Epithelial cell of esophagus (primary cell): ENCODE measurements around the gene RNU6-8.

Experiments
- DNase-seq: peaks from one replicate; pipeline ENCODE4 v3.0.0; 2010; ENCODE audit warnings: low read depth
- H3K4me3 ChIP-seq: 2 replicates; pipeline ENCODE4 v1.5.1; 2011; ENCODE audit warnings: mild to moderate bottlenecking, low read length, control low read depth
- TF ChIP-seq, protein P1 (sequence below): IDR thresholded peaks from 2 replicates; pipeline ENCODE4 v1.5.1; 2011; ENCODE audit warnings: low read depth, mild to moderate bottlenecking, low read length, control low read depth, inconsistent platforms; ENCODE audit not compliant: insufficient read depth; ENCODE audit errors: missing control alignments

Gene RNU6-8

DNA sequence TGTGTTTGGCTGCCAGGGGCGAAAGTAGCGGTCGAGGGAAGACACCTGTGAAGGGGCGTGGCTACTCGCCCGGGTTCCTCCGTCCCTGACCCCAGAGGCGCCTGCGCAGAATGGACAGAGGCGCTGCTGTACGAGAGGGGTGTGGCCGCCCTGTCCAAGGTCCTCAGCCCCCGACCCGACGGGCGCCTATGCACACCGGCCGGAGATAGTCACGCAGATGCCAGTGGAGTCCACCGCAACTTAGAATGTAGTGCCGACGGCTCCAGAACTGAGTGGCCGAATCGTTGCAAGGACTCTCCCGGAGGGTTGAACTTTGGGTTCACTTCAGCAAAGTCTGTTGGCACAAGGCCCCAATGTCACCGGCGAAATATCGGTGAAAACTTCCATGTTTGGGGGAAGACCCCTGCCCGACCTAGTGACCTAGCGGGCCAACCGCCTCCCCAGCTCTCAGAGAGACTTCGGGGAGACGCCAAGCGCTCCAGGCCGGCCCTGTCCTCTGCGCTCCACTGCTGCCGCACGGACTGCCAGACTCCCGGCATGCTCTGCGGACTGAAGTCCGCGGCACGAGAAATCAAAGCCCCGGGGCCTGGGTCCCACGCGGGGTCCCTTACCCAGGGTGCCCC, 1.8 kb downstream of the RNU6-8 start:
- peak overlapping the region; percentile 65 for H3K4me3 ChIP-seq
- peak; percentile 68 for DNase-seq
- TF ChIP-seq, protein P1, sequence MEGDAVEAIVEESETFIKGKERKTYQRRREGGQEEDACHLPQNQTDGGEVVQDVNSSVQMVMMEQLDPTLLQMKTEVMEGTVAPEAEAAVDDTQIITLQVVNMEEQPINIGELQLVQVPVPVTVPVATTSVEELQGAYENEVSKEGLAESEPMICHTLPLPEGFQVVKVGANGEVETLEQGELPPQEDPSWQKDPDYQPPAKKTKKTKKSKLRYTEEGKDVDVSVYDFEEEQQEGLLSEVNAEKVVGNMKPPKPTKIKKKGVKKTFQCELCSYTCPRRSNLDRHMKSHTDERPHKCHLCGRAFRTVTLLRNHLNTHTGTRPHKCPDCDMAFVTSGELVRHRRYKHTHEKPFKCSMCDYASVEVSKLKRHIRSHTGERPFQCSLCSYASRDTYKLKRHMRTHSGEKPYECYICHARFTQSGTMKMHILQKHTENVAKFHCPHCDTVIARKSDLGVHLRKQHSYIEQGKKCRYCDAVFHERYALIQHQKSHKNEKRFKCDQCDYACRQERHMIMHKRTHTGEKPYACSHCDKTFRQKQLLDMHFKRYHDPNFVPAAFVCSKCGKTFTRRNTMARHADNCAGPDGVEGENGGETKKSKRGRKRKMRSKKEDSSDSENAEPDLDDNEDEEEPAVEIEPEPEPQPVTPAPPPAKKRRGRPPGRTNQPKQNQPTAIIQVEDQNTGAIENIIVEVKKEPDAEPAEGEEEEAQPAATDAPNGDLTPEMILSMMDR = no peak

DNA sequence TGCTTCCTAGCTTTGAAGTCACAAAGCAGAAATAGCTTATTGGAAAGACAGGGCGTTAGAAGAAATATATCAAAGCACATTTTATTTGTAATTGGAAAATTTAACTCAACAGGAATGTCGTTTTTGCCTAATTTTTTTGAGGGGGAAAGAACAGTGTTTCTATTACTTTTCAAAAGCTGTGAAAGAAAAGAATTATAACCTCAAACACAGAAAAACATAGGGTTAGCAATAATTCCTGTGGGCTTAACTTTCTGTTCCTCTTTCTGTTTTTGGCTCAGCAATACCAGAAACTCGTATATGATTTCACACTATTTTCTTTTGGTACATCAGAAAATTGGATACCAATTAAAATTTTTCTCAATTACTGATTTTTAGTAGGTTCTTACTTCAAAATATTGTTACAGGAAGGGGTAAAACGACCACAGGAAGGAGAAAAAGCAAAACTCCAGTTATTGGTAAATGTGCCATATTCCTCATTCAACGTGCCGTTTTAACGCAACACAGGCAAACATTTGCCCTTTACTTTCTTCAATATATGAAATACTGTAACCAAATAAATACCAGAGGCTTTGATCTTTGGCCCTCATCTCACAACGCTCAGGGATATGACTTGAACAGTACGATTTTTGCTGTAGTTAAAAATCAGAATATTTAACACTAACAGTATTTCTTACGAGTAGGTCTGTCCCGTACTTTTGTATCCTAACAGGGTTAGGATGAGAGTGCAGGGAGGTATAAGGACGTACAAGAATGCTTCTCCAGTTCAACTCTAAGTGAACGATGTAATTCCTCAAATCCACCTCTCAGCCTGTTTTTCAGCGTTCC, 2.5 kb downstream of the RNU6-8 start:
- TF ChIP-seq, protein P1 = no peak
- DNase-seq = no peak
- H3K4me3 ChIP-seq = peak overlapping the region; percentile 65

DNA sequence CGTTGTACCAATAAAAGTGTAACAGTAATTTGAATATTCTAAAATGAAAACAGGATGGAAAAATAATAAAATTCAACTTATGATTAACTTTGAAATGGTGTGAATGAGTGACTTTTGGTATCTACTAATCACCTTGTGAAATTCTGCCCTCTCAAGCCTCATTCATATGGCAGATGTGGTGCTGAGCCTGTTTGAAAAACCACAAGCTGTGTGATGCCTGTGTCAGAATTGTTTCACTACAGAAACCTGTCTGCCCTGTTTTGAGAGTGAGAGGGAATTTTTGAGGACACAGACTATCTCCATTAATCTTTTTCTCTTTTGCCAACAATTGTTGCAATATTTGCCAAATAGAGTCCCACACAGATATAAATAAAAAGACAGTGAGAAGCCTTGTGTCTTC, 5.2 kb downstream of the RNU6-8 start:
- no peak overlapping the region for H3K4me3 ChIP-seq
- peak; percentile 75 for DNase-seq
- TF ChIP-seq, protein P1 = no peak

DNA sequence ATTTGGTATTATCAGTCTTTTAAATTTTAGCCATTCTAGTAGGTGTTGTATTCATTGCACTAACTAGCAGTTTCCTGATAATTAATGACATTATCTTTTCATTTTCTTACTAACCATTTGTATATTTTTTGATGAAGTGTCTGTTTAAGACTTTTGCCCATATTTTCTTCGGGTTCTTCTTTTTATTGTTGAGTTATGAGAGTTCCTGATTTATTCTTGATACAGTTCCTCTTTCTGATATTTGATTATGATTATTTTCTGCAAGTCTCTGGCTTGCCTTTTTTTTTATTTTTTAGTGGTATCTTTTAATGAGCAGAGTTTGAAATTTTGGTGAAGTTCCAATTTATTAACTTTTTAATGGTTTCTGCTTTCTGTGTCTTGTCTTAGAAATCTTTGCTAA, 7.4 kb downstream of the RNU6-8 start:
- H3K4me3 ChIP-seq = no peak overlapping the region
- TF ChIP-seq, protein P1 = no peak
- no peak for DNase-seq

DNA sequence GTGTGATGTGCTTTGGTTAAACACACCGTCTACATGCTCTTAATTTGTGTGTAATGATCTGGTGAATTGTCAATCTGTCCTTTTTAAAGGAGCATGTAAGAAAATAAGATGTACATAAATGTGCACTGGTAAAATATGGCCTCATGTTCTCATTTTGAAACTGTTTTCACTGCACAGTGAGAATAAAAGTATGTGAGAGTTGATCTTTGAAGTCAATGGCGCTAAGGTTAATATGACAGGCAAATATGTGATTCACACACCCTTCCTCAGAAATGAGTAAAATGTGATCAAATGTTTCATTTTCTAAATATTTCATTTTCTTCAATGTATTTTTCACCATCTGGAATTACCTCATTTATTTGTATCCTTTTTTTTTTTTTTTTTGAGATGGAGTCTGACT, 9.5 kb downstream of the RNU6-8 start:
- TF ChIP-seq, protein P1 = no peak
- H3K4me3 ChIP-seq = no peak overlapping the region
- DNase-seq = no peak

DNA sequence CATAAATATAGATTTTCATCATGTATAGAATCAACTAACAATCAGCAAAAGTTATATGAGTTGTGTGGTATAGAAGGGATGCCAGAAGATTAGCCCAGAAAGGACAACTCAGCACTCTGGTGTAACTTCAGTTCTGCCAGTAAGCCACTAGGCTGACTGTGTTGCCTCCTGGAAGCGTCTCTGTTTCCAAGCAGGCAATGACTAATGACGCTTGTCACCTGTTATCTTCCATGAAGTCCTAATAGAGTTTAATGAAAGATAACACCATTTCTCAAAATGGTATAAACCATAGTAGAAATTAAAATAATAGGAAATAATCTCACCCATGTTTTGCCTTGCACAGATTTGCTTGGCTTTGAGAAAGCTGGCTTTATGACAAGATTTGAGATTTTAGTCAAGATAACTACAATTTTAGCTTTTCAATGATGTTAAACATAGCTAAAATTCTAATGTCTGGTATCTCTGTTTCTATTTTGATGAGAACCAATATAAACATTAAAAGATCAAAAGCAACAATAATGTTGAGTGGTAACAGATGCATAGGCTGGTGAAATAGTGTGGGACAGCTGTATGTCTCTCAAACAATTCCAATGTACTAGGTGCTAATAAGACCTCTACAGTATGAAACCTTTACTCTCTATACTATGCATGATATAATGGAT, 10.2 kb downstream of the RNU6-8 start:
- no peak overlapping the region for H3K4me3 ChIP-seq
- peak; percentile 13 for DNase-seq
- TF ChIP-seq, protein P1 = no peak

DNA sequence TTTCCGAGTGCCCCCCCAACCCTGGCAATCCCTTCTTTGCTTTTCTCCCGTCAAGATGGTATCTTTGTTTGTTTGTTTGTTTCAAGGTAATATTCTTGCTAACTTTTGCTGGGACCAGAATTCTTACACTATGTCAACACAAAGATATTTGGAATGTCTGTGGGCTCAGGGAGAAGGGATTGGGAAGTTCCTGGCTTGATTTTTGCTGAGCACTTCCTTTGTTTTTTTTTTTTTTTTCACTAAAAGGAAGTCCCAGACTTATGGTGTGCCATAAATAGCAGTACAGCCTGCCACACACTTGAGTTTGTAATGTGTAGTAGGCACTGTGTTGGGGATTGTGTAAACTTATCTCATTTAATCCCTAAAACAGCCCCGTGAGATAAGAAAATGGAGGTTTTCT, 12.4 kb downstream of the RNU6-8 start:
- DNase-seq = no peak
- TF ChIP-seq, protein P1 = no peak
- H3K4me3 ChIP-seq = no peak overlapping the region
